ENCODE data around the gene ACYP2.
"Not testable (repeated sequence)": the region's sequence is repeated elsewhere in the genome, so short reads cannot be mapped to it uniquely, and the experiment has no call there.

ACYP2 gene

GRCh38 chr2:54099829-54100585 lies 15.4 kb upstream of the ACYP2 start:
- no peak for DNase-seq

GRCh38 chr2:54100772-54101171 lies 14.6 kb upstream of the ACYP2 start:
- no peak for DNase-seq

- DNase-seq: no peak
These were observed 11.7 kb upstream of the ACYP2 start for GRCh38 chr2:54103454-54104314.

GRCh38 chr2:54106631-54107454 lies 8.6 kb upstream of the ACYP2 start:
- DNase-seq: peak; percentile 61

- DNase-seq: no peak
These were observed 8.0 kb upstream of the ACYP2 start for GRCh38 chr2:54107455-54107764.

GRCh38 chr2:54107903-54108615 lies 7.4 kb upstream of the ACYP2 start:
- DNase-seq: no peak

GRCh38 chr2:54109848-54110247 lies 5.6 kb upstream of the ACYP2 start:
- no peak for DNase-seq

GRCh38 chr2:54114479-54114878 lies 936 bp upstream of the ACYP2 start:
- not testable (repeated sequence) for DNase-seq

GRCh38 chr2:54114936-54115283 lies 505 bp upstream of the ACYP2 start:
- no peak for DNase-seq

- DNase-seq: not testable (repeated sequence)
These were observed 1.2 kb downstream of the ACYP2 start for GRCh38 chr2:54116598-54116997.

GRCh38 chr2:54120950-54121349 lies 5.5 kb downstream of the ACYP2 start:
- DNase-seq: no peak

- no peak for DNase-seq
These were observed 6.9 kb downstream of the ACYP2 start for GRCh38 chr2:54122171-54122935.

GRCh38 chr2:54122939-54123338 lies 7.5 kb downstream of the ACYP2 start:
- DNase-seq: no peak

GRCh38 chr2:54127174-54127573 lies 11.8 kb downstream of the ACYP2 start:
- DNase-seq: not testable (repeated sequence)

- no peak for DNase-seq
These were observed 17.6 kb downstream of the ACYP2 start for GRCh38 chr2:54133056-54133455.

- DNase-seq: no peak
These were observed 23.8 kb downstream of the ACYP2 start for GRCh38 chr2:54139210-54139609.

GRCh38 chr2:54143780-54144179 lies 28.4 kb downstream of the ACYP2 start:
- no peak for DNase-seq

GRCh38 chr2:54148391-54148790 lies 33.0 kb downstream of the ACYP2 start:
- DNase-seq: no peak

GRCh38 chr2:54149638-54150441 lies 34.4 kb downstream of the ACYP2 start:
- no peak for DNase-seq

- no peak for DNase-seq
These were observed 42.9 kb downstream of the ACYP2 start for GRCh38 chr2:54158311-54158710.

Data from NCI-H2227 treated with DMSO at 0.1 percent for 48 hours (cell line).